Activated naive CD8-positive, alpha-beta T cell (primary cell): ENCODE results near the gene OR2AG2.

Source experiments
- H3K27ac Mint-ChIP-seq: one replicate; pipeline ENCODE4 v1.8.0; 2021; ENCODE audit warnings: mixed read lengths
- H3K27me3 Mint-ChIP-seq: one replicate; pipeline ENCODE4 v1.8.0; 2021; ENCODE audit warnings: mixed read lengths
- H3K36me3 Mint-ChIP-seq: one replicate; pipeline ENCODE4 v1.8.0; 2021; ENCODE audit warnings: mixed read lengths
- H3K4me1 Mint-ChIP-seq: one replicate; pipeline ENCODE4 v1.8.0; 2021; ENCODE audit warnings: low read depth, mixed read lengths
- H3K4me3 Mint-ChIP-seq: one replicate; pipeline ENCODE4 v1.8.0; 2021; ENCODE audit warnings: mild to moderate bottlenecking, mixed read lengths
- H3K9me3 Mint-ChIP-seq: one replicate; pipeline ENCODE4 v1.8.0; 2021; ENCODE audit warnings: low read depth, mixed read lengths

Gene OR2AG2

DNA sequence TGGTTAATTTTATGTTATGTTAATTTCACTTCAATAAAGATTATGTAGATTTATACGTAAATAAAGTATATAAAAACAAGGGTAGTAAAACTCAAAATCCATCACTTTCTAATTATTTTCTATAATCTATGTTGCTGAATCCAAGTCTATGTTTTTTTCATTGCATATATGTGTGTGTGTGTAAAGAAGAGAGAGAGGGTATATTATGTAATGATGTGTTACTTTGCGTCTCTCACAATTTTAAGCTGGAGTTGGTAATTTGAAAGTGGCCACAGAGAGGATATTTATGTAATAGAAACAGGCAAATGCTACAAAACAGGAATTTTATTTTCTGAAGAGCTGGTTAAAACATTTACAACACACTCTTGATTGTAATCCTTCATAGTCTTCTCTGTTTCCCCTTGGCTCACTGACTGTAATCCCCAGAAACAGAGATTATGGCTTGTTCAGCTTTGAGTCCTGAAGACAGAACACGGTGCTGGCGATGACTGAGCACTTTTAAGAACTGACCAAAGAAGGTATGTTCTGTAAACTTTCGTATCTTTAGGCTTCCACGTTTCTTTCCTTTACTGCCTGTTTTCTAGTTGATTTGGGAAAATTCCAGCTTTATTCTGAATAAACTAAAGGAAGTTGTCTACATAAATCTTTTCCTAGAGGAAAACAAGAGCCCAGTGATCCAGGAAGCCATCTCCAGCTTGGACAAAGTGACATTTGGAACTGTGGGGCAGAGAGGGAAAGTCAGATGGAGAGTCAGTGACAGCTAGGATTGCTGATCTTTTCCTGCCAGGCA lies 43.6 kb downstream of the OR2AG2 start:
- Mint-ChIP-seq H3K9me3 (peaks cover 8% of the 10 kb centered on the region), H3K4me1 (peaks cover 79% of the 10 kb centered on the region), H3K27me3 (no peaks in the 10 kb centered on the region), H3K36me3 (peaks cover 24% of the 10 kb centered on the region), H3K27ac (peak overlapping the region; percentile 94), H3K4me3 (peak overlapping the region; percentile 9)

DNA sequence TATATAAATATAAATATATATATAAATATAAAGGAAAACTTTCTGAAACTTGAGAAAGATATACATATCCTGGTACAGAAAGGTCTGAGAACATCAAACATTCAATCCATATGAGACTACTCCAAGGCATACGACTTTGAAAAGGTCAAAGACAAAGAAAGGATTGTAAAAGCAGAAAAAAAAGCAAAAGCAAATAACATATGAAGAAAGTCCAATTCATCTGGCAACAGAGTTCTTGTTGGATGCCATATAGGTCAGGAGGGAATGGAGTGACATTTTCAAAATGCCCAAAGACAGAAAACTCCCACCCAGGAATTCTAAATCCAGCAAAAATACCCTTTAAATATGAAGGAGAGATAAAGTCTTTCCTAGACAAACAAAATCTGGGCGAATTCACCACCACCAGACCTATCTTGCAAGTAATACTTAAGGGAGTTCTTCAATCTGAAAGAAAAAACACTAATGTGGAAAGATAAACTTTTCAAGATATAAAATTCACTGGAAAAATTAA lies 46.3 kb downstream of the OR2AG2 start:
- peaks cover 42% of the 10 kb centered on the region for H3K36me3 Mint-ChIP-seq
- H3K9me3 Mint-ChIP-seq = peaks cover 16% of the 10 kb centered on the region
- no peak overlapping the region for H3K4me3 Mint-ChIP-seq
- H3K27me3 Mint-ChIP-seq = no peaks in the 10 kb centered on the region
- peaks cover 89% of the 10 kb centered on the region for H3K4me1 Mint-ChIP-seq
- H3K27ac Mint-ChIP-seq = peak overlapping the region; percentile 80

DNA sequence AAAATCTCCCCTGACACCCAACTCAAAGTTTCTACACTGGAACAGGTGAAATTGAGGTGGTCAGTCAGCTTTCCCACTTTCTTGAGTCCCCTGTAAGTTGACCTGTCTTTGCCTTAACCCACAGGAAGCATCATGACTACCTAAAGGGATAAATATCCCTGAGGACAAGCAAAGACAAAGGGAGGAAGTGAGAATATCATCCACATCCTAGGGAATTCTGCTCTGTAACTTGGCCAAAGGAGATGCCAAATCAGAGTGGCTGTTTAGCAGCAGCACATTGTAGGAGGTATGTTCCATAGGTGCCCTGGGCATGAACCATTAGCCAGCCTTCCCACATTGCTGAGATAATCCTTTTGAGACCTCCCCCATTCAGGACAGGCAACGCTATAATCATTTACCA lies 47.8 kb downstream of the OR2AG2 start:
- Mint-ChIP-seq H3K4me3 (no peak overlapping the region), H3K36me3 (peaks cover 45% of the 10 kb centered on the region), H3K4me1 (peaks cover 91% of the 10 kb centered on the region), H3K27ac (peak overlapping the region; percentile 86), H3K27me3 (no peaks in the 10 kb centered on the region), H3K9me3 (peaks cover 21% of the 10 kb centered on the region)

GRCh38 chr11:6721343-6721742 lies 50.4 kb downstream of the OR2AG2 start:
- Mint-ChIP-seq H3K36me3 (peaks cover 41% of the 10 kb centered on the region), H3K4me1 (peaks cover 71% of the 10 kb centered on the region), H3K9me3 (peaks cover 18% of the 10 kb centered on the region), H3K27ac (peak overlapping the region; percentile 72), H3K4me3 (peak overlapping the region; percentile 32), H3K27me3 (no peaks in the 10 kb centered on the region)

DNA sequence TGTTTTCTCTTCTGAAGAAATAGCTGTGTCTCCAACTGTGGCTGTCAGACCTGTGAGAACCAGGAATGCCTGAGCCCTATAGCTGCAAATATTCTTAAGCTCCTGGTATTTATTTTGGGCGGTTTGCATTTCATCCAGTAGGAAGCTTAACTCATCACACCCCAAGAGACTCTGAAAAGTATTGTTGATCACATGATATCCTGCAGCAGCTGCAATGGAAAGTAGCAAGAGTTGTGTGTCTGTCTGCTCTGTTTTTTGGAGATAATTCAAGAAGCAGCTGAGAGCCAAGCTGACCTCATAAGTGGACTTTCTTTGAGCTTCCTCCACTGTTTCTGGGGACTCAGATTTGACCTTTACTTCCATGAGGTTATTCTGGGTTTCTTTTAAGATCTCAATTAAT lies 52.2 kb downstream of the OR2AG2 start:
- H3K9me3 Mint-ChIP-seq = peaks cover 20% of the 10 kb centered on the region

GRCh38 chr11:6717426-6717825 lies 54.4 kb downstream of the OR2AG2 start:
- peaks cover 36% of the 10 kb centered on the region for H3K36me3 Mint-ChIP-seq
- peaks cover 15% of the 10 kb centered on the region for H3K9me3 Mint-ChIP-seq
- no peaks in the 10 kb centered on the region for H3K27me3 Mint-ChIP-seq
- no peak overlapping the region for H3K4me3 Mint-ChIP-seq
- H3K4me1 Mint-ChIP-seq = peaks cover 46% of the 10 kb centered on the region
- peak overlapping the region; percentile 72 for H3K27ac Mint-ChIP-seq

More for the DNA sequence above, 52.2 kb downstream of the OR2AG2 start:
- H3K27me3 Mint-ChIP-seq = no peaks in the 10 kb centered on the region
- peaks cover 62% of the 10 kb centered on the region for H3K4me1 Mint-ChIP-seq
- H3K36me3 Mint-ChIP-seq = peaks cover 44% of the 10 kb centered on the region
- H3K27ac Mint-ChIP-seq = no peak overlapping the region
- no peak overlapping the region for H3K4me3 Mint-ChIP-seq
